SJSA1 (cell line): ENCODE data around the gene PLEKHA6. TPM values are rescaled to one million over a fixed set of nuclear protein-coding genes. Genes with fewer than 3 reads are reported as not detected.

Experiments
- DNase-seq, 2 experiments: peaks; one replicate each; pipeline ENCODE4 v3.0.0-alpha.2; 2015 to 2020; ENCODE audit warnings: low spot score in 2 of 2, low read depth in 1 of 2
- H3K27ac ChIP-seq: fragments of 250-450 bp; sonication (Bioruptor Pico); 2 replicates; pipeline ENCODE4 v1.5.1; 2020; ENCODE audit warnings: mild to moderate bottlenecking, moderate library complexity
- H3K27me3 ChIP-seq: fragments of 250-450 bp; sonication (Bioruptor Pico); replicated peaks from 2 replicates; pipeline ENCODE4 v1.5.1; 2020; ENCODE audit warnings: mild to moderate bottlenecking, moderate library complexity
- H3K36me3 ChIP-seq: fragments of 250-450 bp; sonication (Bioruptor Pico); 2 replicates; pipeline ENCODE4 v1.5.1; 2020; ENCODE audit warnings: mild to moderate bottlenecking
- H3K4me1 ChIP-seq: fragments of 250-450 bp; sonication (Bioruptor Pico); replicated peaks from 2 replicates; pipeline ENCODE4 v1.6.1; 2021; ENCODE audit warnings: mild to moderate bottlenecking
- H3K4me3 ChIP-seq: fragments of 250-450 bp; sonication (Bioruptor Pico); 2 replicates; pipeline ENCODE4 v1.5.1; 2020; ENCODE audit warnings: mild to moderate bottlenecking
- H3K9me3 ChIP-seq: fragments of 250-450 bp; sonication (Bioruptor Pico); replicated peaks from 2 replicates; pipeline ENCODE4 v1.5.1; 2020; ENCODE audit warnings: mild to moderate bottlenecking
- total RNA-seq: library from RNA; depleted of rRNA; stranded (reverse); fragments of >200 nt; shearing (Covaris generic); gene quantifications from 2 replicates; pipeline ENCODE4 v1.2.3, GENCODE V29; 2014

The PLEKHA6 gene
- total RNA-seq, 1 experiment from 2014 or later, result 0.76 TPM

GRCh38 chr1:204391629-204392028, 31.9 kb upstream of the PLEKHA6 start:
- Histone ChIP-seq H3K36me3 (no peaks in the 10 kb centered on the region), H3K27me3 (peaks cover 17% of the 10 kb centered on the region), H3K4me3 (no peak overlapping the region), H3K4me1 (no peaks in the 10 kb centered on the region), H3K9me3 (no peaks in the 10 kb centered on the region), H3K27ac (no peak overlapping the region)
- DNase-seq, result no peak

- H3K27ac ChIP-seq, result no peak overlapping the region
- no peaks in the 10 kb centered on the region for H3K36me3 ChIP-seq
- H3K4me1 ChIP-seq, result no peaks in the 10 kb centered on the region
- no peaks in the 10 kb centered on the region for H3K9me3 ChIP-seq
- peaks cover 20% of the 10 kb centered on the region for H3K27me3 ChIP-seq
- no peak for DNase-seq
- H3K4me3 ChIP-seq, result no peak overlapping the region
These were observed 31.2 kb upstream of the PLEKHA6 start for GRCh38 chr1:204390751-204391466.

- no peak for DNase-seq
- Histone ChIP-seq H3K27ac (no peak overlapping the region), H3K4me1 (no peaks in the 10 kb centered on the region), H3K9me3 (no peaks in the 10 kb centered on the region), H3K4me3 (no peak overlapping the region), H3K36me3 (no peaks in the 10 kb centered on the region), H3K27me3 (peaks cover 37% of the 10 kb centered on the region)
These were observed 26.0 kb upstream of the PLEKHA6 start for GRCh38 chr1:204385727-204386126.

DNA sequence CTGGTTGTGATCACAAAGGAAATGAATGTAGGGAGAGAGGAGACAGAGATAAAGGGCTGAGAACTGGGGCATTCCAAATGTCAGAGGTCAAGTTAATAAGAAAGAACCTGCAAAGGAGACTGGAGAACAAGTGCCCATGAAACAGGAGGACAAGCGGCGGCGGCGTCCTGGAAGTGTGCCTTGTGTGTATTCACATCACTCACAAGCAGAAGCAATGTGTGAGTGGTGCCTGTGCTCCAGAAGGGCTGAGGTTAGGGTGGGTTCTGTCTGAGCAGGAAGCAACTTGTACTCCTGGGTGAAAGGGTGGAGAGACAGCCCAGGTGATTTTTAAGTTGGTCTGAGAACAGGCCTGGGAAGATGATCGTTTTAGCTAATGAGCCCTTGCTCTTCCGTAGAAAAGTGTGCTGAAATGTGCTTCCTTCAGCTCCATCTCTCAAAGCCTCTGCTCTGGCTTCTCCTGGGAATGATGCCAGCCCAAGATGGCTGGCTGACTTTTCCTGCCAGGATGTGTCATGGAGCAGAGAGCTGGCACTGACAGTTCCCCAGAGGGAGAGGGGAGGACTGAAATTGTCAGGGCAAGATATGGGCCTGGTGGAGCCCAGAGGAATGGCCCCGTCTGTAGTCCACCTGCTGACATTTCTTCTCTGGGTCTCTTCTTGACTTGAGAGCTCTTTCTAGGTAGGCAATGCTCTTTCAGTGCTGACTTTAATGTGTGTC, 25.1 kb upstream of the PLEKHA6 start:
- H3K4me1 ChIP-seq, result no peaks in the 10 kb centered on the region
- no peak overlapping the region for H3K4me3 ChIP-seq
- H3K36me3 ChIP-seq, result no peaks in the 10 kb centered on the region
- peaks cover 37% of the 10 kb centered on the region for H3K27me3 ChIP-seq
- H3K27ac ChIP-seq, result no peak overlapping the region
- DNase-seq, result no peak
- H3K9me3 ChIP-seq, result no peaks in the 10 kb centered on the region

DNA sequence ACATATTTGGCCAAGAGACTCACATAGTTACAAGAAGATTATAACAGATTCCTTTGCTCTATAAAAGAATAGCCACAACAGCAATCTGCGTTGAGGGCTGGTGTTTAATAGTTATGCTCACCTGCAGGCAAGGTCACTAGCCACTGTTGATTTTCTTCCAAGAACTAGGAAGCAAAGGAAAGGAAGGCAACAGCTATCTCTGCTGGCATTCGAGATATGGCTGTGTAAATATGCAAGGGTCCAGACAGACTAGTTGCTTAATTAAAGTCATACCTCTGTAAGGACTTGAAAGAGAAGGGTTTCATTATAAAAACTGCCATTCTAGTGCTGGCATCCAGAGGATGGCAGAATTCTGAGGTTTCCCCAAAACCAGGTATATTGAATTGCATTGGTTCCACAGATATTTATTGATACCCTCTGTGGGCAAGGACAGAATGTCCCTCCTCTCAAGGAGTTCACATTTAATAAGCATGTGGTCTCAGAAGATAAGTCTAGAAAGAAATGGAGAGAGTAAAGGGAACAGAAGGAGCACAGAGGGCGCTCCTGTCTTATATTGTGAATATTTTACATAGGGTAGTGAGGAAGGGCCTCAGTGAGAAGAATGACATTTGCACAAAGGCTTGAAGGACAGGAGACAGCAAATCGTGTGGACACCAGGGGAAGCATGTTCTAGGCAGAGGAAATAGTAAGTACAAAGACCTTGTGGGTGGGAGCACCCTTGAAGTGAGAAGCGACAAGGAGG, 23.6 kb upstream of the PLEKHA6 start:
- DNase-seq, result no peak
- H3K36me3 ChIP-seq, result no peaks in the 10 kb centered on the region

GRCh38 chr1:204382714-204383083, 23.0 kb upstream of the PLEKHA6 start:
- Histone ChIP-seq H3K4me3 (no peak overlapping the region), H3K27ac (no peak overlapping the region), H3K9me3 (no peaks in the 10 kb centered on the region), H3K36me3 (no peaks in the 10 kb centered on the region), H3K27me3 (peaks cover 51% of the 10 kb centered on the region), H3K4me1 (peaks cover 5% of the 10 kb centered on the region; the same call in 1 of the 2 replicates)
- DNase-seq, result no peak

More for the DNA sequence above, 23.6 kb upstream of the PLEKHA6 start:
- Histone ChIP-seq H3K27ac (no peak overlapping the region), H3K27me3 (peaks cover 45% of the 10 kb centered on the region), H3K9me3 (no peaks in the 10 kb centered on the region), H3K4me3 (no peak overlapping the region), H3K4me1 (no peaks in the 10 kb centered on the region; the same call in 1 of the 2 replicates)

- Histone ChIP-seq H3K4me3 (no peak overlapping the region), H3K27ac (no peak overlapping the region), H3K36me3 (no peaks in the 10 kb centered on the region), H3K27me3 (peaks cover 64% of the 10 kb centered on the region), H3K9me3 (no peaks in the 10 kb centered on the region), H3K4me1 (peaks cover 8% of the 10 kb centered on the region; the same call in 1 of the 2 replicates)
- DNase-seq, result peak in 1 of 2 experiments; percentile 10
These were observed 20.6 kb upstream of the PLEKHA6 start for GRCh38 chr1:204380293-204380831.

GRCh38 chr1:204377800-204378668, 18.3 kb upstream of the PLEKHA6 start:
- no peak for DNase-seq
- peaks cover 8% of the 10 kb centered on the region; the same call in 1 of the 2 replicates for H3K4me1 ChIP-seq
- H3K27me3 ChIP-seq, result peaks cover 54% of the 10 kb centered on the region
- H3K4me3 ChIP-seq, result no peak overlapping the region
- no peaks in the 10 kb centered on the region for H3K36me3 ChIP-seq
- H3K27ac ChIP-seq, result no peak overlapping the region
- no peaks in the 10 kb centered on the region for H3K9me3 ChIP-seq

DNA sequence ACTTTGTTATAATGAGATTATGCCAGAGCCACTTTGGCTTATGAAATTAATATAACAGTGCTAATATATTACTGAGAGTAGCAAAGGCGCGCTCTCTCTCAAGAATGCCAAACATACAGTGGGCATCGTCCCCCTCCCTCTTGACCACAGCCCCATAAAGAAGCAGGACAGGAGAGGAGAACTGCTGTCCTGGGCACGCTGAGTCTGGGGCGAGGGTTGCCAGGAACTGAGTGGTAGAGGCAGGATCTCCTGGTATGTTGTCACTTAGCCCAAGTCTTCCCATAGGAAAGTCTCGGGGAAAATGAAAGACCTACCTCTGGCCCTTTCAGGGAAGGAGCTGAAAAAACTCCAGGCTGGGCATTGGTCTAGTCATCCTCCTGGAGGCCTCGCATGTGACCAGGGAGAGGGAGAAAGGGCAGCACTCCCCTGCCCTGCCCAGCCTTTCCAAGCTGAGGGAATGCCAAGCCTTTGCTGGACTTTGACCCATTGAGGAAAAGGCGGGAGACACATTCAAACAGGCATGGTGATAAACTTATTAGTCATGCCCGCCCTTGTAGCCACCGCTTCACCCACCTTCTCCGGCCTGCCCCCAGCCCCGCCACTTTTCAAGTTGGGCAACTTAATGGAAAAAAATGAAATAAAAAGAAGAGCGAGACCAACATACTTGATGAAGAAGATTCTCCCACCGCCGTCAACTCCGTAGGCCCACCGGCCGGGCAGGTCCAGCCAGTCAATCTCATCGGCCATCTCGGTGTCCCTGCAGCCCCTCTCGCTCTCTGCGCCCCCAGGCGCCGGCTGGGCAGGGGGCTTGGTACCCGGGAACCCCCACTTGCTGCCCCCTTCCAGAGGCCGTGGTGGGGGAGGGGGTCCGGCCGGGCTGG, 17.4 kb upstream of the PLEKHA6 start:
- no peak overlapping the region for H3K4me3 ChIP-seq
- DNase-seq, result no peak
- H3K4me1 ChIP-seq, result peaks cover 8% of the 10 kb centered on the region; the same call in 1 of the 2 replicates
- peaks cover 52% of the 10 kb centered on the region for H3K27me3 ChIP-seq
- H3K27ac ChIP-seq, result no peak overlapping the region
- no peaks in the 10 kb centered on the region for H3K9me3 ChIP-seq
- H3K36me3 ChIP-seq, result no peaks in the 10 kb centered on the region

GRCh38 chr1:204376465-204376864, 16.7 kb upstream of the PLEKHA6 start:
- Histone ChIP-seq H3K9me3 (no peaks in the 10 kb centered on the region), H3K4me3 (no peak overlapping the region), H3K36me3 (no peaks in the 10 kb centered on the region), H3K27ac (no peak overlapping the region), H3K4me1 (peaks cover 8% of the 10 kb centered on the region; the same call in 1 of the 2 replicates), H3K27me3 (peaks cover 56% of the 10 kb centered on the region)
- DNase-seq, result no peak

GRCh38 chr1:204373911-204374310, 14.2 kb upstream of the PLEKHA6 start:
- H3K27me3 ChIP-seq, result peaks cover 41% of the 10 kb centered on the region
- H3K36me3 ChIP-seq, result no peaks in the 10 kb centered on the region
- no peaks in the 10 kb centered on the region for H3K9me3 ChIP-seq
- H3K4me3 ChIP-seq, result no peak overlapping the region
- DNase-seq, result no peak
- H3K4me1 ChIP-seq, result peaks cover 8% of the 10 kb centered on the region; the same call in 1 of the 2 replicates
- H3K27ac ChIP-seq, result no peak overlapping the region

DNA sequence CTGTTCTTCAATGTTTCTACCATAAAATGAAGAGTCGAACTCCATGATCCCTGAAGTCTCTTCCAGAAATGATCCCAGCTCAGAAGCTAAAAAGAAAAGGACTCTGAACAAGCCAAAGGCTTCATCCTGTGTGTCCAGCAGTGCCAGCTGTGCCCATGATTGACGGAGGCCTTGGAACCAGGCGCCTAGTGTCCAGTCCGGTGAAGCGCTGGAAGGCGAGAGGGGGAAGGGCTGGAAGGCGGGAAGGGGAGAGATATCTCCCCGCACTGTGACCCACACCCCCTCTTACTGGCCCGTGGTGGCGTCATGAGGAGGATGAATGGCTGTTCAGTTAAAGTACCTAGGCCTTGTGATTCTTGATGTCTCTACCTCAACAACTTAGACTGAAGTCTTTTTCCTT, 10.4 kb upstream of the PLEKHA6 start:
- no peak for DNase-seq

More for the DNA sequence above, 10.4 kb upstream of the PLEKHA6 start:
- H3K9me3 ChIP-seq, result no peaks in the 10 kb centered on the region
- H3K27me3 ChIP-seq, result peaks cover 10% of the 10 kb centered on the region
- no peak overlapping the region for H3K27ac ChIP-seq
- H3K36me3 ChIP-seq, result no peaks in the 10 kb centered on the region
- H3K4me1 ChIP-seq, result no peaks in the 10 kb centered on the region
- no peak overlapping the region for H3K4me3 ChIP-seq
